ENCODE measurements around the gene PLEKHH3. TPM values are rescaled to one million over a fixed set of nuclear protein-coding genes. Genes with fewer than 3 reads are reported as not detected.
A peak's percentile ranks its signal among the peaks of the same experiment; 100 is the strongest.
"Not testable (repeated sequence)": the region's sequence is repeated elsewhere in the genome, so short reads cannot be mapped to it uniquely, and the experiment has no call there.

PLEKHH3 gene
- total and polyA plus RNA-seq, 4 donors, result 4.2 to 10.3 (median 7.9) TPM

DNA sequence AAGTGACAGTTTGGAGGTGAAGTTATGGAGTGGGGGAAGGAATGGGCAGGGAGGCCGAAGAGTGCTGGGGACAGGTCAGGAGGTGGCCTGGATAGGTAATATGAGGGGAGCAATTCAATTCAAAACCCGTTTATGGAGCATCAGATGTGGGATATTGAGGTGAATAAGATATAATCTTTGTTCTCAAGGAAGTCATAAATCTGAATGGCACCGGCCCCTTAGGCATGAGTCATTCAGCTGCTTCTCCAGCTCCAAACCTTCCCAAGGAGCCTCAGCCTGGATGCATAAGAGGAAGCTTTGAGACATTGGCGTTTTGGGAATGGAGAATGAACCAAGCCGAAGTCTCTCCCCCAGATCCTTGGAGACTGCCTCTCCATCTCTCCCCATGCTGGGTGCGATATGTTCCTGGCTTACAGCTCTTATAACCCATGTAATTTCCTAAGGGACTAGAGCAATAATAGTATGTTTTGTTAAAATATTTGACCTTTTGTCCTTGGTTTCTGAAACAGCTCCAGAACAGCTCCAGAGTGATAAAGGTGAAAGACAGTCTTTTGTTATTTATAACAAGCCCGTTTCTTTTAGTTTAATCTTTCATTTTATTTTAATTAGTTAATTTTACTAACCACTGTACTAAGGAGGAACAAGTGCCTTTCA is 16.0 kb downstream of the PLEKHH3 start:
- peaks cover 0 to 3% (median 0%) of the 10 kb centered on the region in 4 donors for H3K36me3 ChIP-seq (ENCODE audit: control insufficient read depth in 4 of 4, insufficient read depth in 3 of 4, low read depth in 1 of 4, low read length in 3 of 4)
- H3K27ac ChIP-seq (ENCODE audit: low read depth in 1 of 2, low read length in 2 of 2), result no peak overlapping the region
- WGBS, result 79% methylated on average over 7 of the region's 7 CpGs
- H3K27me3 ChIP-seq (ENCODE audit: control insufficient read depth in 4 of 4, insufficient read depth in 4 of 4, low read length in 3 of 4), result no peaks in the 10 kb centered on the region
- DNase-seq (ENCODE audit: low spot score), result no peak
- H3K4me1 ChIP-seq (ENCODE audit: control insufficient read depth in 4 of 4, insufficient read depth in 4 of 4, low read length in 3 of 4), result peaks cover 0 to 7% (median 4%) of the 10 kb centered on the region in 4 donors
- no peak overlapping the region for H3K4me3 ChIP-seq (ENCODE audit: low read depth in 1 of 3, low read length in 3 of 3)
- H3K9ac ChIP-seq (ENCODE audit: low read depth in 1 of 2, low read length in 2 of 2), result no peak overlapping the region
- H3K9me3 ChIP-seq (ENCODE audit: control insufficient read depth in 4 of 4, low read length in 3 of 4), result no peaks in the 10 kb centered on the region
- TF ChIP-seq TAF1 (conservative IDR thresholded peaks at IDR 0.05) (no peak), JUND (IDR thresholded peaks at IDR 0.05) (no peak), ATF3 (IDR thresholded peaks at IDR 0.05) (no peak), NR2F2 (IDR thresholded peaks at IDR 0.05) (no peak), RAD21 (IDR thresholded peaks at IDR 0.05) (no peak)

DNA sequence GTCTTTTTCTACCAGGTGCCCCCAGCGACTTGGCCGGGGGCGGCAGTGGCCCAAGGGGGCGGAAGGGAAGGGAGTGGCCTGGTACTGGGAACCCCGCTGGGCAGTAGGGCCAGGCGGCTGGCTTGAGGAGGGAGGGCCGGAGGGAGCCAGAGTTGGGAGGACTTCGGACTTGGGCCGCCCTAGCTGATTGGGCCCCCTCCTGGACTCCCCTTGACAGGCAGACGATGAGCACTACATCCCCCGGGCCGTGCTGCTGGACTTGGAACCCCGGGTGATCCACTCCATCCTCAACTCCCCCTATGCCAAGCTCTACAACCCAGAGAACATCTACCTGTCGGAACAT is 16.9 kb downstream of the PLEKHH3 start:
- H3K36me3 ChIP-seq (ENCODE audit: control insufficient read depth in 4 of 4, insufficient read depth in 3 of 4, low read depth in 1 of 4, low read length in 3 of 4); H3K27ac ChIP-seq (ENCODE audit: low read depth in 1 of 2, low read length in 2 of 2); H3K4me1 ChIP-seq (ENCODE audit: control insufficient read depth in 4 of 4, insufficient read depth in 4 of 4, low read length in 3 of 4); H3K9me3 ChIP-seq (ENCODE audit: control insufficient read depth in 4 of 4, low read length in 3 of 4); H3K27me3 ChIP-seq (ENCODE audit: control insufficient read depth in 4 of 4, insufficient read depth in 4 of 4, low read length in 3 of 4); H3K9ac ChIP-seq (ENCODE audit: low read depth in 1 of 2, low read length in 2 of 2); DNase-seq (ENCODE audit: low spot score): not testable (repeated sequence)
- H3K4me3 ChIP-seq (ENCODE audit: low read depth in 1 of 3, low read length in 3 of 3), result peak overlapping the region in 1 of 3 donors; percentile 62
- WGBS, result 95% methylated on average over 1 of the region's 14 CpGs

DNA sequence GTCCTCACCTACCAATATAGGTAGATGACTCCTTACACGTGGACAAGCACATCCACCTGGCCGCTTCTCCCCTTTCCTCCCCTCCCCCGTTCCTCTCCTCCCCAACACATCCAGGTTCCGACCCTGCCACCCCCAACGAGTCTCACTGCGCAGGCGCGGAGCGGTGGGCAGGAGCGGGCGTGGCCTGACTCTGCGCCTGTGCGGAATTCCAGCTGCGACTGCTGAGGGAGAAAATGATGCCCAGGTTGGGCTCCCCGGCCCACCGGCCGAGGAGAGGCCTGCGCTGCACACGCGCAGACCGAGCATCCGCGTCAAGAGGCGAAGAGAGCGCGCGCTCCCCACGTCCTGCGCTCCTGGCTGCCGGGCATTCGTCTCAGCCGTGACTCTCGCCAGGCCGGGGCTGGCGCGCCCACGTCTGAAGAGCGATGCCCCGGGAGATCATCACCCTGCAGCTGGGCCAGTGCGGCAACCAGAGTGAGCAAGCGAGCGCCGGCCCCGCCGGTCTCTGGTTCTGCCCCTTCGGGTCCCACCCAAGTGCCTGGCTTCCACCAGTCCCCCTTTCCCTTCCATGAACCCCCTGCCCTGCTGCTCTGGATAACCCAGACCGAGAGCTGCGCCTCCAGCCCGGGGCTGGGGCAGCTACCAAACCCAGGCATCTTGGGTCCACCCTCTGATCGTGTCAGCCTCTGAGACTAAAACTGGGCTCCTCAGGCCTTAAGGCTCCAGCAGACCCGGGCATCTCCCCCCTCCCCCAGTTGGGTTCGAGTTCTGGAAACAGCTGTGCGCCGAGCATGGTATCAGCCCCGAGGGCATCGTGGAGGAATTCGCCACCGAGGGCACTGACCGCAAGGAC is 17.5 kb downstream of the PLEKHH3 start, which contains the start of gene TUBG2:
Gene TUBG2 (plus strand): TSS at position 206 of the 853 bp plus-strand sequence. CDS start 220 bp downstream, at position 426.
- WGBS, result 2% methylated on average over 57 of the region's 59 CpGs
- peak; percentile 85 for DNase-seq (ENCODE audit: low spot score)
- Histone ChIP-seq H3K9ac (ENCODE audit: low read depth in 1 of 2, low read length in 2 of 2) (no peak within 1 kb of the TSS), H3K9me3 (ENCODE audit: control insufficient read depth in 4 of 4, low read length in 3 of 4) (no peaks in the 10 kb centered on the region), H3K27ac (ENCODE audit: low read depth in 1 of 2, low read length in 2 of 2) (peak within 1 kb of the TSS; percentile 16 to 67), H3K4me1 (ENCODE audit: control insufficient read depth in 4 of 4, insufficient read depth in 4 of 4, low read length in 3 of 4) (peaks cover 0 to 7% (median 4%) of the 10 kb centered on the region in 4 donors), H3K36me3 (ENCODE audit: control insufficient read depth in 4 of 4, insufficient read depth in 3 of 4, low read depth in 1 of 4, low read length in 3 of 4) (peaks cover 0 to 1% (median 0%) of the 10 kb centered on the region in 4 donors), H3K27me3 (ENCODE audit: control insufficient read depth in 4 of 4, insufficient read depth in 4 of 4, low read length in 3 of 4) (no peaks in the 10 kb centered on the region), H3K4me3 (ENCODE audit: low read depth in 1 of 3, low read length in 3 of 3) (peak within 1 kb of the TSS; percentile 36 to 85 (median 62))
- TF ChIP-seq YY1 (IDR thresholded peaks at IDR 0.05), result peak; percentile 89
- TF ChIP-seq RAD21 (IDR thresholded peaks at IDR 0.05), result peak in 1 of 2 donors; percentile 23
- TF ChIP-seq HNF4A (conservative IDR thresholded peaks at IDR 0.05), result no peak

GRCh38 chr17:42657824-42658588 is 18.8 kb downstream of the PLEKHH3 start:
- Histone ChIP-seq H3K27me3 (ENCODE audit: control insufficient read depth in 4 of 4, insufficient read depth in 4 of 4, low read length in 3 of 4) (no peaks in the 10 kb centered on the region), H3K4me3 (ENCODE audit: low read depth in 1 of 3, low read length in 3 of 3) (no peak overlapping the region), H3K27ac (ENCODE audit: low read depth in 1 of 2, low read length in 2 of 2) (no peak overlapping the region)

More at GRCh38 chr17:42657824-42658588, 18.8 kb downstream of the PLEKHH3 start:
- DNase-seq (ENCODE audit: low spot score), result no peak
- H3K9ac ChIP-seq (ENCODE audit: low read depth in 1 of 2, low read length in 2 of 2), result no peak overlapping the region
- H3K9me3 ChIP-seq (ENCODE audit: control insufficient read depth in 4 of 4, low read length in 3 of 4), result no peaks in the 10 kb centered on the region
- WGBS, result 94% methylated on average over 9 of the region's 9 CpGs
- peaks cover 0 to 7% (median 5%) of the 10 kb centered on the region in 4 donors for H3K4me1 ChIP-seq (ENCODE audit: control insufficient read depth in 4 of 4, insufficient read depth in 4 of 4, low read length in 3 of 4)
- H3K36me3 ChIP-seq (ENCODE audit: control insufficient read depth in 4 of 4, insufficient read depth in 3 of 4, low read depth in 1 of 4, low read length in 3 of 4), result no peaks in the 10 kb centered on the region
- TF ChIP-seq, protein P1, sequence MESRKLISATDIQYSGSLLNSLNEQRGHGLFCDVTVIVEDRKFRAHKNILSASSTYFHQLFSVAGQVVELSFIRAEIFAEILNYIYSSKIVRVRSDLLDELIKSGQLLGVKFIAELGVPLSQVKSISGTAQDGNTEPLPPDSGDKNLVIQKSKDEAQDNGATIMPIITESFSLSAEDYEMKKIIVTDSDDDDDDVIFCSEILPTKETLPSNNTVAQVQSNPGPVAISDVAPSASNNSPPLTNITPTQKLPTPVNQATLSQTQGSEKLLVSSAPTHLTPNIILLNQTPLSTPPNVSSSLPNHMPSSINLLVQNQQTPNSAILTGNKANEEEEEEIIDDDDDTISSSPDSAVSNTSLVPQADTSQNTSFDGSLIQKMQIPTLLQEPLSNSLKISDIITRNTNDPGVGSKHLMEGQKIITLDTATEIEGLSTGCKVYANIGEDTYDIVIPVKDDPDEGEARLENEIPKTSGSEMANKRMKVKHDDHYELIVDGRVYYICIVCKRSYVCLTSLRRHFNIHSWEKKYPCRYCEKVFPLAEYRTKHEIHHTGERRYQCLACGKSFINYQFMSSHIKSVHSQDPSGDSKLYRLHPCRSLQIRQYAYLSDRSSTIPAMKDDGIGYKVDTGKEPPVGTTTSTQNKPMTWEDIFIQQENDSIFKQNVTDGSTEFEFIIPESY (IDR thresholded peaks at IDR 0.05), result no peak
- no peak for TF ChIP-seq RAD21 (IDR thresholded peaks at IDR 0.05)
- no peak for TF ChIP-seq TAF1 (conservative IDR thresholded peaks at IDR 0.05)
- TF ChIP-seq ATF3 (IDR thresholded peaks at IDR 0.05), result no peak
- no peak for TF ChIP-seq RXRA (IDR thresholded peaks at IDR 0.05)
- TF ChIP-seq FOXA2 (IDR thresholded peaks at IDR 0.05), result no peak
- no peak for TF ChIP-seq JUND (IDR thresholded peaks at IDR 0.05)
- TF ChIP-seq SP1 (IDR thresholded peaks at IDR 0.05), result no peak
- no peak for TF ChIP-seq EGR1 (IDR thresholded peaks at IDR 0.05; ENCODE audit: low read depth in 2 of 2)
